PC-9 (cell line): ENCODE data around the gene HELZ. TPM values are rescaled to one million over a fixed set of nuclear protein-coding genes. Genes with fewer than 3 reads are reported as not detected.

Experiments
- BruUV-seq: library from RNA; stranded (reverse); fragments of 400-500 nt; replicated peaks from 2 replicates; lab custom pipeline; 2021; lab: Mats Ljungman, UMichigan
- CTCF ChIA-PET: fragments of 300-600 bp; sonication (Branson Sonifier 250); formaldehyde crosslinking; loops from one replicate; lab custom pipeline; 2022; ENCODE audit warnings: antibody characterized with exemption; lab: Charles Lee
- POLR2A ChIA-PET: fragments of 300-600 bp; sonication (Branson Sonifier 250); formaldehyde crosslinking; loops from one replicate; lab custom pipeline; 2022; ENCODE audit warnings: antibody characterized with exemption; ENCODE audit not compliant: unreplicated experiment; lab: Charles Lee
- DNase-seq, 2 experiments: peaks; one replicate each; pipeline versions ENCODE4 v3.0.0 to v3.0.0-alpha.2; 2015 to 2022; ENCODE audit warnings: mixed read lengths in 1 of 2
- H2AFZ ChIP-seq: fragments of 200-600 bp; sonication (generic); 2 replicates; pipeline ENCODE4 v1.8.1; 2017; ENCODE audit warnings: antibody characterized with exemption
- H3F3A ChIP-seq: fragments of 200-600 bp; sonication (generic); 2 replicates; pipeline ENCODE4 v1.8.1; 2017; ENCODE audit warnings: antibody characterized with exemption, mild to moderate bottlenecking, low read depth; ENCODE audit not compliant: insufficient read depth
- H3K27ac ChIP-seq: fragments of 200-600 bp; sonication (generic); 2 replicates; pipeline ENCODE4 v1.6.1; 2016; ENCODE audit warnings: mixed run types
- H3K27me3 ChIP-seq: fragments of 200-600 bp; sonication (generic); 2 replicates; pipeline ENCODE4 v1.6.1; 2016; ENCODE audit warnings: low read depth, mixed run types; ENCODE audit not compliant: insufficient read depth
- H3K36me3 ChIP-seq: fragments of 200-600 bp; sonication (generic); 2 replicates; pipeline ENCODE4 v1.6.1; 2016; ENCODE audit warnings: low read depth, mixed run types
- H3K4me1 ChIP-seq: fragments of 200-600 bp; sonication (generic); replicated peaks from 2 replicates; pipeline ENCODE4 v1.6.1; 2016; ENCODE audit warnings: mixed run types; ENCODE audit not compliant: insufficient read depth
- H3K4me2 ChIP-seq: fragments of 200-600 bp; sonication (generic); 2 replicates; pipeline ENCODE4 v1.6.1; 2017; ENCODE audit warnings: mixed run types
- H3K4me3 ChIP-seq: fragments of 200-600 bp; sonication (generic); 2 replicates; pipeline ENCODE4 v1.6.1; 2016; ENCODE audit warnings: mixed run types
- H3K79me2 ChIP-seq: fragments of 200-600 bp; sonication (generic); 2 replicates; pipeline ENCODE4 v1.6.1; 2017; ENCODE audit warnings: low read depth, mixed run types
- H3K9me2 ChIP-seq: fragments of 200-600 bp; sonication (generic); 2 replicates; pipeline ENCODE4 v1.8.1; 2017; ENCODE audit warnings: mild to moderate bottlenecking; ENCODE audit not compliant: insufficient read depth
- H3K9me3 ChIP-seq: fragments of 200-600 bp; sonication (generic); 2 replicates; pipeline ENCODE4 v1.8.1; 2016; ENCODE audit warnings: low read depth; ENCODE audit not compliant: insufficient read depth
- H4K20me1 ChIP-seq: fragments of 200-600 bp; sonication (generic); 2 replicates; pipeline ENCODE4 v1.8.1; 2017; ENCODE audit not compliant: insufficient read depth
- EZH2 ChIP-seq: fragments of 200-600 bp; sonication (generic); IDR thresholded peaks from 2 replicates; pipeline ENCODE4 v1.8.0; 2017; ENCODE audit warnings: antibody characterized with exemption, low read depth
- intact Hi-C: fragments of 100-400 bp; cut with micrococcal nuclease; formaldehyde crosslinking; loops from one replicate; pipeline ENCODE4 v1.10.0; 2022; ENCODE audit not compliant: unreplicated experiment
- total RNA-seq: library from RNA; stranded (reverse); gene quantifications from 2 replicates; pipeline ENCODE4 v1.2.3, GENCODE V29; 2021
- TF ChIP-seq, protein P1 (sequence below): fragments of 200-600 bp; sonication (generic); conservative IDR thresholded peaks from 2 replicates; pipeline ENCODE4 v1.6.1; 2017; ENCODE audit warnings: mixed run types, antibody characterized with exemption, mild to moderate bottlenecking, moderate library complexity

HELZ gene
- total RNA-seq, 1 experiment from 2014 or later = 38.0 TPM

DNA sequence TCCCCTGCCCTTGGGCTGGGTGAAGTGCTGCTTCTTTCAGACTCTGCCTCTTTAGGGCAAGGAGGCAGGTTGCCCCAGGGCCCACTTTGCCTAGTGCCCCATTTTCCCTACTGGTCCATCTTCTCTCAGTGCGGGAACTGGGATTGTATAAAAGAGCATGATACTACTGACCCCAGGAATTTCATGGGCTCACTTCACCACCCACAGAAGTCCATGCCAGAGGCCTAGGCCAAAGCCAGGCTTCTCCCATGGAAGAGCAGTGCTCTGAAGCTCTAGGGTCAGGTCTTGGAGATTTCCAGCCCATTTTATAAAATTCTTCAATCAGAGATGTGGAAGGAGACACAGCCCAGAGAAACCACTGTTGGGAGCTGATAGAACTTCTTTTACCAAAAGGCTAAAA lies 194.9 kb downstream of the HELZ start:
- no TSS peak for BruUV-seq
- POLR2A ChIA-PET = no interaction called here
- Histone ChIP-seq H3K9me2 (no peaks in the 10 kb centered on the region), H3K4me3 (no peak overlapping the region), H3K36me3 (no peaks in the 10 kb centered on the region), H3K27me3 (no peaks in the 10 kb centered on the region), H3K27ac (no peak overlapping the region), H3K9me3 (peaks cover 14% of the 10 kb centered on the region), H2AFZ (no peak overlapping the region), H3K4me1 (no peaks in the 10 kb centered on the region), H3K79me2 (no peaks in the 10 kb centered on the region), H3F3A (no peaks in the 10 kb centered on the region), H4K20me1 (no peaks in the 10 kb centered on the region), H3K4me2 (no peak overlapping the region)
- intact Hi-C loops = no loop called here
- CTCF ChIA-PET = no interaction called here
- no peak for DNase-seq
- TF ChIP-seq EZH2 = no peak
- TF ChIP-seq, protein P1, sequence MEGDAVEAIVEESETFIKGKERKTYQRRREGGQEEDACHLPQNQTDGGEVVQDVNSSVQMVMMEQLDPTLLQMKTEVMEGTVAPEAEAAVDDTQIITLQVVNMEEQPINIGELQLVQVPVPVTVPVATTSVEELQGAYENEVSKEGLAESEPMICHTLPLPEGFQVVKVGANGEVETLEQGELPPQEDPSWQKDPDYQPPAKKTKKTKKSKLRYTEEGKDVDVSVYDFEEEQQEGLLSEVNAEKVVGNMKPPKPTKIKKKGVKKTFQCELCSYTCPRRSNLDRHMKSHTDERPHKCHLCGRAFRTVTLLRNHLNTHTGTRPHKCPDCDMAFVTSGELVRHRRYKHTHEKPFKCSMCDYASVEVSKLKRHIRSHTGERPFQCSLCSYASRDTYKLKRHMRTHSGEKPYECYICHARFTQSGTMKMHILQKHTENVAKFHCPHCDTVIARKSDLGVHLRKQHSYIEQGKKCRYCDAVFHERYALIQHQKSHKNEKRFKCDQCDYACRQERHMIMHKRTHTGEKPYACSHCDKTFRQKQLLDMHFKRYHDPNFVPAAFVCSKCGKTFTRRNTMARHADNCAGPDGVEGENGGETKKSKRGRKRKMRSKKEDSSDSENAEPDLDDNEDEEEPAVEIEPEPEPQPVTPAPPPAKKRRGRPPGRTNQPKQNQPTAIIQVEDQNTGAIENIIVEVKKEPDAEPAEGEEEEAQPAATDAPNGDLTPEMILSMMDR = no peak

DNA sequence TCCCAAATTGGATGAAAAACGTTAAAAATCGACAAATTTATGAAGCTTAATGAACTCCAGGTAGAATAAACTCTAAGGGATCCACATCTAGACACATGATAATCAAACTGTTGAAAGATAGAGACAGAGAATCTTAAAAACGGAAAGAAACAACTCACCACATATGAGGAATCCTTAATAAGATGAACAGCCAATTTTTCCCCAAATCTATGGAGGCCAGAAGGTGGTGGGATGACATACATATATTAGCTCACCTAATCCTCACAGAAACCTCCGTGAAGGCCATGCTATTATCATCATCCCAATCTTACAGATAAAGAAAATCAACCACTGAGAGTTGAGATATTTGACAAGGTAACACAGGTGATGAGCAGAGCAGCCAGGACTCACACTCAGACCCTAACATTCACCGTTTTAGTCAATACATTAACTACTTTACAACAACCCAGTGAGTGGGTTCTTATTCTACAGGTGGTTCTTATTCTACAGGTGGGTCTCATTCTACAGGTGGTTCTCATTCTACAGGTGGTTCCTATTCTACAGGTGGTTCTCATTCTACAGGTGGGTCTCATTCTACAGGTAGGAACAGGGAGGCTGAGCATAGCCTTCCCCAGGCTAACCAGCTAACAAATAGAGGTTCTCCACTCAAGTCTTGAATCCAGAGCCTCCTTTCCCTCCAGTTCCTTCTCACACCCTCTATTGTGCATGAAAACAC lies 195.8 kb downstream of the HELZ start:
- no peaks in the 10 kb centered on the region for H3K27me3 ChIP-seq
- H2AFZ ChIP-seq = no peak overlapping the region
- no peaks in the 10 kb centered on the region for H3K9me2 ChIP-seq
- no peak overlapping the region for H3K27ac ChIP-seq
- no peaks in the 10 kb centered on the region for H3K4me1 ChIP-seq
- H3K9me3 ChIP-seq = peaks cover 14% of the 10 kb centered on the region
- H3K4me3 ChIP-seq = no peak overlapping the region
- intact Hi-C loops = no loop called here
- ChIA-PET POLR2A (no interaction called here), CTCF (no interaction called here)
- no peak for DNase-seq
- no peak overlapping the region for H3K4me2 ChIP-seq
- H3K36me3 ChIP-seq = no peaks in the 10 kb centered on the region
- TF ChIP-seq, protein P1 = no peak
- no peak for TF ChIP-seq EZH2
- no peaks in the 10 kb centered on the region for H4K20me1 ChIP-seq
- H3K79me2 ChIP-seq = no peaks in the 10 kb centered on the region
- no TSS peak for BruUV-seq
- H3F3A ChIP-seq = no peaks in the 10 kb centered on the region

DNA sequence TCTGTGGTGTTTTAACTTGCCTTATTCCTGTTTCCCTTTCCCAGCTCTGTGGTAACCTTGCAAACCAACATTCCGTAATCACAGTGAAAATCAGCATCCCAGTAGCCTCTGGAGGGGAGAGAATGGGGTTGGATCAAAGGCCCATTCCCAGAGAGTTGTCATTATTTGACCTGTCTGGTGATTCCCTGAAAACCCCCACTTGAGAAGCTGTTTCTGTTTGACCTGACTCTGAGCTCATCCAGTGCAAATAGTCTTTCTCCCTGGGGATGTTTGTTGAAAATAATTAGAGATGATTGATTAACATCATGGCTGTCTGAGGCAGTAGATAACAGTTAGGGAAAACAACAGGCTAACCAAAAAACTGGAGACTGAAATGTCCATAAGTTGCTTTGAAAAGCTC lies 197.6 kb downstream of the HELZ start:
- TF ChIP-seq, protein P1 = no peak
- TF ChIP-seq EZH2 = no peak
- Histone ChIP-seq H3K27ac (no peak overlapping the region), H4K20me1 (no peaks in the 10 kb centered on the region), H3F3A (no peaks in the 10 kb centered on the region), H3K79me2 (no peaks in the 10 kb centered on the region), H3K9me3 (peaks cover 14% of the 10 kb centered on the region), H3K36me3 (no peaks in the 10 kb centered on the region), H2AFZ (no peak overlapping the region), H3K4me3 (no peak overlapping the region), H3K4me2 (no peak overlapping the region), H3K9me2 (no peaks in the 10 kb centered on the region), H3K4me1 (no peaks in the 10 kb centered on the region), H3K27me3 (no peaks in the 10 kb centered on the region)
- intact Hi-C loops = no loop called here
- no TSS peak for BruUV-seq
- no peak for DNase-seq
- CTCF ChIA-PET = no interaction called here
- POLR2A ChIA-PET = no interaction called here
